HEK293 (cell line): Measurements from ENCODE around the gene UGT1A10.

ENCODE experiments used
- CTCF ChIA-PET: fragments of 350-600 bp; formaldehyde crosslinking; extraction: SDS; loops from one replicate; lab custom pipeline; 2021; ENCODE audit warnings: antibody characterized with exemption; lab: Yijun Ruan, JAX
- POLR2A ChIA-PET: fragments of 300-600 bp; formaldehyde crosslinking; extraction: SDS; loops from one replicate; lab custom pipeline; 2020; ENCODE audit warnings: antibody characterized with exemption, inconsistent platforms; lab: Yijun Ruan, JAX
- H3K27ac ChIP-seq: fragments of 200-500 bp; sonication (Bioruptor generic); 2 replicates; pipeline ENCODE4 v1.5.1; 2014; ENCODE audit warnings: low read depth, low read length, control low read depth, inconsistent platforms; ENCODE audit errors: extremely low read depth
- H3K36me3 ChIP-seq, 2 experiments: fragments of 200-500 bp in 1 of 2; sonication (Bioruptor generic) in 1 of 2; 1 replicate in 1 of 2; 2 replicates in 1 of 2; pipeline ENCODE4 v1.5.1; 2014 to 2017; ENCODE audit warnings: inconsistent platforms in 2 of 2, low read length in 2 of 2; ENCODE audit not compliant: control insufficient read depth in 2 of 2, insufficient read depth in 1 of 2
- H3K4me1 ChIP-seq: fragments of 200-500 bp; sonication (Bioruptor generic); 2 replicates; pipeline ENCODE4 v1.5.1; 2014; ENCODE audit warnings: mild to moderate bottlenecking, low read length, inconsistent platforms; ENCODE audit not compliant: control insufficient read depth, insufficient read depth
- H3K4me3 ChIP-seq: 2 replicates; pipeline ENCODE4 v1.5.1; 2011; ENCODE audit warnings: low read depth, mild to moderate bottlenecking, control low read depth, low read length, moderate library complexity
- H3K9me3 ChIP-seq: fragments of 200-500 bp; sonication (Bioruptor generic); 2 replicates; pipeline ENCODE4 v1.5.1; 2014; ENCODE audit warnings: low read depth, low read length, inconsistent platforms; ENCODE audit not compliant: control insufficient read depth, insufficient read depth
- GLIS2 ChIP-seq: fragments of 450-650 bp; formaldehyde crosslinking; IDR thresholded peaks from 2 replicates; pipeline ENCODE4 v1.5.1; 2016; ENCODE audit warnings: missing biosample characterization, missing genetic modification characterization
- HIC1 ChIP-seq: fragments of 450-650 bp; formaldehyde crosslinking; IDR thresholded peaks from 2 replicates; pipeline ENCODE4 v1.5.1; 2016; ENCODE audit warnings: missing biosample characterization, missing genetic modification characterization
- KLF17 ChIP-seq: fragments of 450-650 bp; formaldehyde crosslinking; IDR thresholded peaks from 2 replicates; pipeline ENCODE4 v1.5.1; 2016; ENCODE audit warnings: missing biosample characterization, missing genetic modification characterization
- KLF7 ChIP-seq: fragments of 450-650 bp; formaldehyde crosslinking; IDR thresholded peaks from 2 replicates; pipeline ENCODE4 v1.5.1; 2016; ENCODE audit warnings: missing biosample characterization, missing genetic modification characterization, borderline replicate concordance
- KLF8 ChIP-seq: fragments of 450-650 bp; formaldehyde crosslinking; IDR thresholded peaks from 2 replicates; pipeline ENCODE4 v1.5.1; 2016; ENCODE audit warnings: missing biosample characterization, missing genetic modification characterization
- TCF7L2 ChIP-seq: IDR thresholded peaks from 2 replicates; pipeline ENCODE4 v1.6.1; 2011; ENCODE audit warnings: low read depth, mild to moderate bottlenecking, inconsistent platforms, low read length, moderate library complexity, borderline replicate concordance
- ZEB2 ChIP-seq: fragments of 450-650 bp; formaldehyde crosslinking; IDR thresholded peaks from 2 replicates; pipeline ENCODE4 v1.5.1; 2016; ENCODE audit warnings: missing biosample characterization, missing genetic modification characterization
- ZNF10 ChIP-seq: fragments of 450-650 bp; formaldehyde crosslinking; IDR thresholded peaks from 2 replicates; pipeline ENCODE4 v1.5.1; 2017; ENCODE audit warnings: missing biosample characterization, missing genetic modification characterization
- ZNF140 ChIP-seq: fragments of 450-650 bp; formaldehyde crosslinking; IDR thresholded peaks from 2 replicates; pipeline ENCODE4 v1.5.1; 2016; ENCODE audit warnings: missing biosample characterization, missing genetic modification characterization
- ZNF148 ChIP-seq: fragments of 450-650 bp; formaldehyde crosslinking; IDR thresholded peaks from 2 replicates; pipeline ENCODE4 v1.5.0; 2017; ENCODE audit warnings: missing biosample characterization, missing genetic modification characterization, borderline replicate concordance
- ZNF16 ChIP-seq: fragments of 450-650 bp; formaldehyde crosslinking; IDR thresholded peaks from 2 replicates; pipeline ENCODE4 v1.5.1; 2016; ENCODE audit warnings: low read depth, missing biosample characterization, missing genetic modification characterization
- ZNF175 ChIP-seq: fragments of 450-650 bp; formaldehyde crosslinking; IDR thresholded peaks from 2 replicates; pipeline ENCODE4 v1.5.1; 2016; ENCODE audit warnings: missing biosample characterization, missing genetic modification characterization
- ZNF202 ChIP-seq: fragments of 450-650 bp; formaldehyde crosslinking; IDR thresholded peaks from 2 replicates; pipeline ENCODE4 v1.5.1; 2016; ENCODE audit warnings: missing biosample characterization, missing genetic modification characterization, borderline replicate concordance
- ZNF302 ChIP-seq: fragments of 450-650 bp; formaldehyde crosslinking; IDR thresholded peaks from 2 replicates; pipeline ENCODE4 v1.5.1; 2016; ENCODE audit warnings: missing biosample characterization, missing genetic modification characterization, low read depth
- ZNF37A ChIP-seq: fragments of 450-650 bp; IDR thresholded peaks from 2 replicates; pipeline ENCODE4 v1.5.1; 2018; ENCODE audit warnings: missing biosample characterization, missing genetic modification characterization
- ZNF488 ChIP-seq: fragments of 450-650 bp; formaldehyde crosslinking; IDR thresholded peaks from 2 replicates; pipeline ENCODE4 v1.5.1; 2016; ENCODE audit warnings: missing biosample characterization, missing genetic modification characterization
- ZNF514 ChIP-seq: fragments of 450-650 bp; formaldehyde crosslinking; IDR thresholded peaks from 2 replicates; pipeline ENCODE4 v1.5.1; 2016; ENCODE audit warnings: missing biosample characterization, missing genetic modification characterization
- ZNF544 ChIP-seq: fragments of 450-650 bp; formaldehyde crosslinking; IDR thresholded peaks from 2 replicates; pipeline ENCODE4 v1.5.0; 2017; ENCODE audit warnings: missing biosample characterization, missing genetic modification characterization
- ZNF558 ChIP-seq: fragments of 450-650 bp; formaldehyde crosslinking; IDR thresholded peaks from 2 replicates; pipeline ENCODE4 v1.5.1; 2016; ENCODE audit warnings: missing biosample characterization, missing genetic modification characterization
- ZNF670 ChIP-seq: fragments of 450-650 bp; formaldehyde crosslinking; IDR thresholded peaks from 2 replicates; pipeline ENCODE4 v1.5.1; 2016; ENCODE audit warnings: missing biosample characterization, missing genetic modification characterization, low read depth
- ZNF747 ChIP-seq: fragments of 450-650 bp; formaldehyde crosslinking; IDR thresholded peaks from 2 replicates; pipeline ENCODE4 v1.5.1; 2016; ENCODE audit warnings: missing biosample characterization, missing genetic modification characterization
- ZNF777 ChIP-seq: fragments of 450-650 bp; formaldehyde crosslinking; IDR thresholded peaks from 2 replicates; pipeline ENCODE4 v1.5.1; 2017; ENCODE audit warnings: missing biosample characterization, missing genetic modification characterization, borderline replicate concordance
- ZNF843 ChIP-seq: fragments of 450-650 bp; formaldehyde crosslinking; IDR thresholded peaks from 2 replicates; pipeline ENCODE4 v1.5.1; 2016; ENCODE audit warnings: missing biosample characterization, missing genetic modification characterization
- ZSCAN18 ChIP-seq: fragments of 450-650 bp; formaldehyde crosslinking; IDR thresholded peaks from 2 replicates; pipeline ENCODE4 v1.5.1; 2016; ENCODE audit warnings: missing biosample characterization, missing genetic modification characterization

UGT1A10 gene

GRCh38 chr2:233769260-233769659, 133.0 kb downstream of the UGT1A10 start:
- no peak for TF ChIP-seq HIC1
- no peak for TF ChIP-seq ZNF37A (tag by site-specific recombination)
- no peak for TF ChIP-seq ZNF140 (tag by site-specific recombination)
- no peak for TF ChIP-seq ZNF670
- no peak for TF ChIP-seq ZSCAN18 (tag by site-specific recombination)
- no peak for TF ChIP-seq TCF7L2
- no peak for TF ChIP-seq ZNF747 (tag by site-specific recombination)
- TF ChIP-seq ZNF558 (tag by site-specific recombination): no peak
- TF ChIP-seq ZNF302 (tag by site-specific recombination): no peak
- TF ChIP-seq ZNF777: no peak
- no peak for TF ChIP-seq ZNF544
- no peak for TF ChIP-seq ZNF10 (tag by site-specific recombination)
- TF ChIP-seq ZNF843 (tag by site-specific recombination): no peak
- no peak for TF ChIP-seq ZNF148
- TF ChIP-seq GLIS2 (tag by site-specific recombination): no peak
- TF ChIP-seq ZNF202 (tag by site-specific recombination): no peak
- TF ChIP-seq ZNF16 (tag by site-specific recombination): no peak
- no peaks in the 10 kb centered on the region for H3K36me3 ChIP-seq
- H3K4me3 ChIP-seq: no peak overlapping the region
- CTCF ChIA-PET: no interaction called here
- H3K27ac ChIP-seq: no peak overlapping the region
- H3K9me3 ChIP-seq: no peaks in the 10 kb centered on the region
- no peaks in the 10 kb centered on the region for H3K4me1 ChIP-seq
- POLR2A ChIA-PET: no interaction called here

GRCh38 chr2:233772153-233772552, 135.9 kb downstream of the UGT1A10 start:
- H3K27ac ChIP-seq: no peak overlapping the region
- H3K4me1 ChIP-seq: no peaks in the 10 kb centered on the region
- no peaks in the 10 kb centered on the region for H3K9me3 ChIP-seq
- TF ChIP-seq ZNF302 (tag by site-specific recombination) (no peak), ZNF175 (tag by site-specific recombination) (no peak), ZNF514 (tag by site-specific recombination) (no peak), KLF7 (tag by site-specific recombination) (no peak), KLF8 (tag by site-specific recombination) (no peak), KLF17 (tag by site-specific recombination) (no peak), ZEB2 (tag by site-specific recombination) (no peak), ZNF488 (tag by site-specific recombination) (no peak)
- no peaks in the 10 kb centered on the region for H3K36me3 ChIP-seq
- ChIA-PET POLR2A (no interaction called here), CTCF (no interaction called here)
- no peak overlapping the region for H3K4me3 ChIP-seq
